ENCODE measurements around the gene BCAR3. TPM values are rescaled to one million over a fixed set of nuclear protein-coding genes. Genes with fewer than 3 reads are reported as not detected.

BCAR3 gene
- total and polyA plus RNA-seq, 2 of the 4 experiments (the other 2 are of a cell fraction) = 41.4 to 46.4 TPM

GRCh38 chr1:93713341-93713740 is 31.7 kb upstream of the BCAR3 start:
- intact Hi-C loops (cut with micrococcal nuclease) (no loop called here), dilution Hi-C loops (cut with HindIII; ENCODE audit: low sequenced_read_pairs, unreplicated experiment) (no loop called here), in situ Hi-C loops (cut with MboI; ENCODE audit: low sequenced_read_pairs) (no loop called here)
- Histone ChIP-seq H3K9ac (ENCODE audit: low read depth, low read length) (no peak overlapping the region), H2BK5ac (ENCODE audit: low read depth, low read length, poor library complexity, severe bottlenecking) (no peak overlapping the region), H3K27ac (ENCODE audit: insufficient read depth, low read length) (no peak overlapping the region), H3K18ac (ENCODE audit: low read depth, low read length) (no peak overlapping the region), H3K4me1 (ENCODE audit: control insufficient read depth, insufficient read depth, low read length) (peaks cover 10% of the 10 kb centered on the region), H3K4me2 (ENCODE audit: low read depth, low read length) (no peak overlapping the region), H2BK15ac (ENCODE audit: low read depth, low read length) (no peak overlapping the region), H3K4ac (ENCODE audit: low read depth, low read length) (no peak overlapping the region), H3K56ac (ENCODE audit: extremely low read depth, insufficient read depth, low read length) (no peak overlapping the region), H3K36me3 (ENCODE audit: control insufficient read depth, insufficient read depth, low read length) (no peaks in the 10 kb centered on the region), H4K91ac (ENCODE audit: insufficient read depth, low read depth, low read length) (no peak overlapping the region), H3K79me1 (ENCODE audit: low read depth in 1 of 2, low read length in 2 of 2) (no peaks in the 10 kb centered on the region), H4K20me1 (ENCODE audit: insufficient read depth, low read length) (no peaks in the 10 kb centered on the region), H4K5ac (ENCODE audit: low read depth, low read length) (no peak overlapping the region), H4K8ac (ENCODE audit: low read depth in 2 of 2, low read length in 2 of 2) (no peak overlapping the region), H3K9me1 (ENCODE audit: insufficient read depth, low read length) (no peaks in the 10 kb centered on the region; the same call in 1 of the 2 replicates), H3K23ac (ENCODE audit: low read depth, low read length) (no peak overlapping the region), H2AK9ac (replicated peaks; ENCODE audit: low read depth, low read length, poor library complexity) (no peak overlapping the region), H3K14ac (replicated peaks; ENCODE audit: low read depth, low read length) (no peak overlapping the region; the same call in 1 of the 2 replicates), H2BK20ac (ENCODE audit: low read depth, low read length) (no peak overlapping the region), H2AFZ (replicated peaks; ENCODE audit: low read length, poor library complexity) (no peak overlapping the region), H3K27me3 (ENCODE audit: control insufficient read depth, insufficient read depth, low read length) (no peaks in the 10 kb centered on the region), H3K4me3 (ENCODE audit: insufficient read depth, low read depth, low read length) (no peak overlapping the region), H2AK5ac (ENCODE audit: low read depth, low read length) (no peak overlapping the region), H3K9me3 (ENCODE audit: control insufficient read depth, insufficient read depth, low read length) (peaks cover 7% of the 10 kb centered on the region; the same call in 1 of the 2 replicates), H2BK120ac (ENCODE audit: low read depth, low read length) (no peak overlapping the region)
- no peak for ATAC-seq (ENCODE audit: low read depth)
- ChIA-PET POLR2A (ENCODE audit: unreplicated experiment) (no interaction called here), CTCF (no interaction called here)
- TF ChIP-seq RCOR1 (IDR thresholded peaks at IDR 0.05; ENCODE audit: insufficient replicate concordance, low read length) (no peak), NFE2L2 (IDR thresholded peaks at IDR 0.05; ENCODE audit: low read depth, low read length) (no peak), MAZ (IDR thresholded peaks at IDR 0.05; ENCODE audit: borderline replicate concordance, low read depth, low read length) (no peak), MAFK (IDR thresholded peaks at IDR 0.05; ENCODE audit: low read depth, low read length) (no peak), RFX5 (IDR thresholded peaks at IDR 0.05; ENCODE audit: low read depth, low read length) (no peak), USF2 (IDR thresholded peaks at IDR 0.05; ENCODE audit: low read depth, low read length) (no peak), CTCF (conservative IDR thresholded peaks at IDR 0.05; ENCODE audit: low read depth, low read length) (no peak)
- DNase-seq = no peak
- BruUV-seq (replicated peaks) = no TSS peak

Measured in IMR-90 (cell line).